ENCODE results near the gene SYNE2.

DNA sequence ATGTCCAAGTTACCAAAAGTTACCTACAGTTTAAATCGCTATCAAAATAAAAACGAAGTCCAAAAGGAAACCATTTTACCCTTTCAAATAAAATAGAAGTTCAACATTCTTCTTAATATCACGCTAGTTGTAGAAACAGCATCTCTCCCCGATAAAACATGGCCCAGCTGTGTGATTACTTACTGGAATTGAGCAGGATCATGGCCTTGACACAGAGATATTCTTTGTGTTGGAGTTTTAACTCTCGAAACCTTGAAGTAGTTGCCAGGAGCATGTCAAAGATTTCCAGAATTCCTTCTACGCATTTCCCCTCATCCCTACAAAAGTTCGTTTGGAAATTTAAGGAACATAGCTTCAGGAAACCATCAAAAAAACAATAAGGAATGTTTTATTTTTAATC is 396.6 kb downstream of the SYNE2 start:
- TF ChIP-seq, protein P1, sequence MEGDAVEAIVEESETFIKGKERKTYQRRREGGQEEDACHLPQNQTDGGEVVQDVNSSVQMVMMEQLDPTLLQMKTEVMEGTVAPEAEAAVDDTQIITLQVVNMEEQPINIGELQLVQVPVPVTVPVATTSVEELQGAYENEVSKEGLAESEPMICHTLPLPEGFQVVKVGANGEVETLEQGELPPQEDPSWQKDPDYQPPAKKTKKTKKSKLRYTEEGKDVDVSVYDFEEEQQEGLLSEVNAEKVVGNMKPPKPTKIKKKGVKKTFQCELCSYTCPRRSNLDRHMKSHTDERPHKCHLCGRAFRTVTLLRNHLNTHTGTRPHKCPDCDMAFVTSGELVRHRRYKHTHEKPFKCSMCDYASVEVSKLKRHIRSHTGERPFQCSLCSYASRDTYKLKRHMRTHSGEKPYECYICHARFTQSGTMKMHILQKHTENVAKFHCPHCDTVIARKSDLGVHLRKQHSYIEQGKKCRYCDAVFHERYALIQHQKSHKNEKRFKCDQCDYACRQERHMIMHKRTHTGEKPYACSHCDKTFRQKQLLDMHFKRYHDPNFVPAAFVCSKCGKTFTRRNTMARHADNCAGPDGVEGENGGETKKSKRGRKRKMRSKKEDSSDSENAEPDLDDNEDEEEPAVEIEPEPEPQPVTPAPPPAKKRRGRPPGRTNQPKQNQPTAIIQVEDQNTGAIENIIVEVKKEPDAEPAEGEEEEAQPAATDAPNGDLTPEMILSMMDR (IDR thresholded peaks at IDR 0.05), result no peak
- no peak for TF ChIP-seq FOXJ3 (CRISPR knock-in tag; IDR thresholded peaks at IDR 0.05; ENCODE audit: borderline replicate concordance)
- TF ChIP-seq TP53 (CRISPR knock-in tag; IDR thresholded peaks at IDR 0.05), result no peak
- TF ChIP-seq, protein P2, sequence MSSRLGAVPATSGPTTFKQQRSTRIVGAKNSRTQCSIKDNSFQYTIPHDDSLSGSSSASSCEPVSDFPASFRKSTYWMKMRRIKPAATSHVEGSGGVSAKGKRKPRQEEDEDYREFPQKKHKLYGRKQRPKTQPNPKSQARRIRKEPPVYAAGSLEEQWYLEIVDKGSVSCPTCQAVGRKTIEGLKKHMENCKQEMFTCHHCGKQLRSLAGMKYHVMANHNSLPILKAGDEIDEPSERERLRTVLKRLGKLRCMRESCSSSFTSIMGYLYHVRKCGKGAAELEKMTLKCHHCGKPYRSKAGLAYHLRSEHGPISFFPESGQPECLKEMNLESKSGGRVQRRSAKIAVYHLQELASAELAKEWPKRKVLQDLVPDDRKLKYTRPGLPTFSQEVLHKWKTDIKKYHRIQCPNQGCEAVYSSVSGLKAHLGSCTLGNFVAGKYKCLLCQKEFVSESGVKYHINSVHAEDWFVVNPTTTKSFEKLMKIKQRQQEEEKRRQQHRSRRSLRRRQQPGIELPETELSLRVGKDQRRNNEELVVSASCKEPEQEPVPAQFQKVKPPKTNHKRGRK (CRISPR knock-in tag; IDR thresholded peaks at IDR 0.05; ENCODE audit: borderline replicate concordance), result no peak
- no peak for TF ChIP-seq SP1 (CRISPR knock-in tag; conservative IDR thresholded peaks at IDR 0.05)
- TF ChIP-seq ETV6 (CRISPR knock-in tag; IDR thresholded peaks at IDR 0.05), result no peak
- no peak for TF ChIP-seq MAX (CRISPR knock-in tag; IDR thresholded peaks at IDR 0.05)
- TF ChIP-seq CBFB (CRISPR knock-in tag; IDR thresholded peaks at IDR 0.05; ENCODE audit: low read depth), result no peak
- no peak for TF ChIP-seq PRDM15 (CRISPR knock-in tag; IDR thresholded peaks at IDR 0.05)
- no peak for TF ChIP-seq ZNF416 (CRISPR knock-in tag; IDR thresholded peaks at IDR 0.05)
- no peak for TF ChIP-seq TCF7 (CRISPR knock-in tag; IDR thresholded peaks at IDR 0.05; ENCODE audit: low read depth)
- TF ChIP-seq IRF2 (CRISPR knock-in tag; IDR thresholded peaks at IDR 0.05; ENCODE audit: borderline replicate concordance, low read depth), result no peak
- no peak for TF ChIP-seq E2F4 (CRISPR knock-in tag; IDR thresholded peaks at IDR 0.05; ENCODE audit: borderline replicate concordance, low read depth)
- no peak for TF ChIP-seq NFYB (CRISPR knock-in tag; conservative IDR thresholded peaks at IDR 0.05; ENCODE audit: low read depth)
